Activated CD8-positive, alpha-beta T cell treated with anti-CD3 and anti-CD28 coated beads for 36 hours (primary cell): ENCODE measurements around the gene HIBADH. TPM values are rescaled to one million over a fixed set of nuclear protein-coding genes. Genes with fewer than 3 reads are reported as not detected.
"Not testable (repeated sequence)": the region's sequence is repeated elsewhere in the genome, so short reads cannot be mapped to it uniquely, and the experiment has no call there.

ENCODE experiments used
- ATAC-seq: fragments of 200-7000 bp; cut with Tn5 transposase; one replicate; pipeline ENCODE4 v1.10.0; 2021; ENCODE audit warnings: mild to moderate bottlenecking, moderate library complexity
- CTCF ChIA-PET: fragments of 350-600 bp; sonication (Branson Sonifier 250); formaldehyde crosslinking; loops from one replicate; lab custom pipeline; 2021; ENCODE audit warnings: antibody characterized with exemption; lab: Charles Lee
- POLR2A ChIA-PET: fragments of 350-600 bp; sonication (Branson Sonifier 250); formaldehyde crosslinking; loops from one replicate; lab custom pipeline; 2021; ENCODE audit warnings: antibody characterized with exemption; lab: Charles Lee
- DNase-seq: peaks from one replicate; pipeline ENCODE4 v3.0.0-alpha.2; 2020
- H3K27ac Mint-ChIP-seq: one replicate; pipeline ENCODE4 v1.8.0; 2021; ENCODE audit warnings: mild to moderate bottlenecking, mixed read lengths
- H3K27me3 Mint-ChIP-seq: one replicate; pipeline ENCODE4 v1.8.0; 2021; ENCODE audit warnings: mixed read lengths
- H3K36me3 Mint-ChIP-seq: one replicate; pipeline ENCODE4 v1.8.0; 2021; ENCODE audit warnings: low read depth, mixed read lengths
- H3K4me1 Mint-ChIP-seq: one replicate; pipeline ENCODE4 v1.8.0; 2021; ENCODE audit warnings: low read depth, mixed read lengths
- H3K4me3 Mint-ChIP-seq: one replicate; pipeline ENCODE4 v1.8.0; 2021; ENCODE audit warnings: mild to moderate bottlenecking, moderate library complexity, mixed read lengths
- H3K9me3 Mint-ChIP-seq: one replicate; pipeline ENCODE4 v1.8.0; 2021; ENCODE audit warnings: mixed read lengths
- intact Hi-C: fragments of 100-400 bp; cut with micrococcal nuclease; formaldehyde crosslinking; loops from one replicate; pipeline ENCODE4 v1.10.0; 2022
- total RNA-seq, 2 experiments: library from RNA; stranded (reverse); gene quantifications; one replicate each; pipeline ENCODE4 v1.2.3, GENCODE V29; 2021
- TF ChIP-seq, protein P1 (sequence below): fragments of 200-600 bp; IDR thresholded peaks from one replicate; pipeline ENCODE4 v1.8.0; 2022; ENCODE audit warnings: antibody characterized with exemption, mild to moderate bottlenecking

The HIBADH gene
- total RNA-seq, 2 experiments from 2014 or later = 20.7 to 20.9 TPM

DNA sequence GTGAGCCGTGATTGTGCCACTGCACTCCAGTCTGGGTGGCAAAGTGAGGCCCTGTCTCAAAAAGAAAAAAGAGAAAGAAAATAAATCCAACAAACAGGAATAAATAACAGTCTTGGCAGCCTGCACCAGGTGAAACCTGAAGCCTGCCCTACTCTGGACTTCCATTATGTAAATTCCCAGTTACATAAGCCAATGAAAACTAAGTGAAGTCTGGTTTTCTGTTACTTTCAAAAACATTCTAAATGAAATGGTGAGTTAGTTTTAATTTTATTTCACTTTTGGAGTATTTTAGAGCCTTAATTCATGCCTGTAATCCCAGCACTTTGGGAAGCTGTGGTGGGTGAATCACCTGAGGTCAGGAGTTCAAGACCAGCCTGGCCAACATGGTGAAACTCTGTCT, 22.5 kb upstream of the HIBADH start:
- Mint-ChIP-seq H3K4me1 (no peaks in the 10 kb centered on the region), H3K36me3 (no peaks in the 10 kb centered on the region)

GRCh38 chr7:27684491-27684890, 21.8 kb upstream of the HIBADH start:
- H3K9me3 Mint-ChIP-seq = no peaks in the 10 kb centered on the region
- TF ChIP-seq, protein P1, sequence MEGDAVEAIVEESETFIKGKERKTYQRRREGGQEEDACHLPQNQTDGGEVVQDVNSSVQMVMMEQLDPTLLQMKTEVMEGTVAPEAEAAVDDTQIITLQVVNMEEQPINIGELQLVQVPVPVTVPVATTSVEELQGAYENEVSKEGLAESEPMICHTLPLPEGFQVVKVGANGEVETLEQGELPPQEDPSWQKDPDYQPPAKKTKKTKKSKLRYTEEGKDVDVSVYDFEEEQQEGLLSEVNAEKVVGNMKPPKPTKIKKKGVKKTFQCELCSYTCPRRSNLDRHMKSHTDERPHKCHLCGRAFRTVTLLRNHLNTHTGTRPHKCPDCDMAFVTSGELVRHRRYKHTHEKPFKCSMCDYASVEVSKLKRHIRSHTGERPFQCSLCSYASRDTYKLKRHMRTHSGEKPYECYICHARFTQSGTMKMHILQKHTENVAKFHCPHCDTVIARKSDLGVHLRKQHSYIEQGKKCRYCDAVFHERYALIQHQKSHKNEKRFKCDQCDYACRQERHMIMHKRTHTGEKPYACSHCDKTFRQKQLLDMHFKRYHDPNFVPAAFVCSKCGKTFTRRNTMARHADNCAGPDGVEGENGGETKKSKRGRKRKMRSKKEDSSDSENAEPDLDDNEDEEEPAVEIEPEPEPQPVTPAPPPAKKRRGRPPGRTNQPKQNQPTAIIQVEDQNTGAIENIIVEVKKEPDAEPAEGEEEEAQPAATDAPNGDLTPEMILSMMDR = no peak
- CTCF ChIA-PET = interaction anchor here (1.4 kb wide), 2 partner anchors 61 to 90 kb away, joined by 3 to 4 read pairs; no protein-coding TSS in a partner anchor
- POLR2A ChIA-PET = no interaction called here
- no peaks in the 10 kb centered on the region for H3K36me3 Mint-ChIP-seq
- no peak overlapping the region for H3K4me3 Mint-ChIP-seq
- H3K27me3 Mint-ChIP-seq = peaks cover 1% of the 10 kb centered on the region
- intact Hi-C loops = no loop called here
- H3K27ac Mint-ChIP-seq = no peak overlapping the region
- no peaks in the 10 kb centered on the region for H3K4me1 Mint-ChIP-seq
- ATAC-seq (no peak), DNase-seq (no peak)

More for the DNA sequence above, 22.5 kb upstream of the HIBADH start:
- ChIA-PET CTCF (no interaction called here), POLR2A (no interaction called here)
- ATAC-seq (no peak), DNase-seq (no peak)
- no peaks in the 10 kb centered on the region for H3K9me3 Mint-ChIP-seq
- H3K27ac Mint-ChIP-seq = no peak overlapping the region
- intact Hi-C loops = no loop called here
- H3K4me3 Mint-ChIP-seq = no peak overlapping the region
- TF ChIP-seq, protein P1 = no peak
- H3K27me3 Mint-ChIP-seq = peaks cover 1% of the 10 kb centered on the region

GRCh38 chr7:27680610-27681009, 17.9 kb upstream of the HIBADH start:
- Mint-ChIP-seq H3K27ac (no peak overlapping the region), H3K4me3 (no peak overlapping the region), H3K27me3 (no peaks in the 10 kb centered on the region), H3K4me1 (peaks cover 6% of the 10 kb centered on the region), H3K36me3 (no peaks in the 10 kb centered on the region), H3K9me3 (no peaks in the 10 kb centered on the region)
- ChIA-PET POLR2A (no interaction called here), CTCF (no interaction called here)
- intact Hi-C loops = no loop called here
- TF ChIP-seq, protein P1 = no peak
- ATAC-seq (no peak), DNase-seq (no peak)

DNA sequence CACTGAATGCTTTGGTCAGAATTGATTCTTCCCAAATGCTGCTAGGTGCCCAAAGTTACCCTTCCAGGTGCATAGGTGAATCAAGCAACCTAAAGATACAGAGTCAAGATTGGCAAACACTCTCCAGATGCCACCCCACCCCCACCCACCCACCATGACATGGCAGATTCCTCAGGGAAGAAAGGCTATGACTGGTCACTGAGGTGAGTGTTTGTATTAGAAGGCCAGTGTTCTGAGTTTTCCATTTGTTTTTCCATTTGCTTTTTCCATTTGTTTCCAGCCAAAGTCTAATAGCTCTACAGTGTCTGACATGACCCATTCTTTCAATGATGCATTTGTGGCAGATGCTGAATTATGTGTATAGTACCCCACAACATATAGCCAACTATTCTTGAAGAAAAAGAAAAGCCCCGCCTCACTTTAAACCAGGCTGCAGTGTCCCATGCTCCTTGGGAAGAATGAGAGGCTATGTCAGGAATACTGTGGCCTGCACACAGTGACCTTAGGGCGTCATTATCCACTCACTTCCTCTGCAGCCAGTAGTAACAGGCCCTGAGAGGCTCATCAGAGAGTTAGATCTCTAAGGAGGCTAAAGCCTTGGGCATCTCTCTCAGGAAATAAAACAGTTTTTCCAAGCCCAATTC, 16.1 kb upstream of the HIBADH start:
- H3K36me3 Mint-ChIP-seq = no peaks in the 10 kb centered on the region
- intact Hi-C loops = no loop called here
- H3K27ac Mint-ChIP-seq = no peak overlapping the region
- H3K4me3 Mint-ChIP-seq = no peak overlapping the region
- peaks cover 6% of the 10 kb centered on the region for H3K4me1 Mint-ChIP-seq
- H3K27me3 Mint-ChIP-seq = no peaks in the 10 kb centered on the region
- ATAC-seq = no peak
- CTCF ChIA-PET = no interaction called here
- no peaks in the 10 kb centered on the region for H3K9me3 Mint-ChIP-seq
- TF ChIP-seq, protein P1 = no peak
- POLR2A ChIA-PET = no interaction called here
- no peak for DNase-seq

GRCh38 chr7:27677912-27678612, 15.4 kb upstream of the HIBADH start:
- CTCF ChIA-PET = no interaction called here
- no peak for ATAC-seq

DNA sequence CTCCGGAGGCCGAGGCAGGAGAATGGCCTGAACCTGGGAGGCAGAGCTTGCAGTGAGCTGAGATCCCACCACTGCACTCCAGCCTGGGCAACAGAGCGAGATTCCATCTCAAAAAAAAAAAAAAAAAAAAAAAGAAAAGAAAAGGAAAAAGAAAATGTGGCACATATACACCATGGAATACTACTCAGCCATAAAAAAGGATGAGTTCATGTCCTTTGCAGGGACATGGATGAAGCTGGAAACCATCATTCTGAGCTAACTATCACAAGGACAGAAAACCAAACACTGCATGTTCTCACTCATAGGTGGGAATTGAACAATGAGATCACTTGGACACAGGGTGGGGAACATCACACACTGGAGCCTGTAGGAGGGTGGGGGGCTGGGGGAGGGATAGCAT, 11.4 kb upstream of the HIBADH start:
- POLR2A ChIA-PET, CTCF ChIA-PET, H3K27me3 Mint-ChIP-seq, H3K27ac Mint-ChIP-seq, DNase-seq, H3K4me3 Mint-ChIP-seq, ATAC-seq, H3K9me3 Mint-ChIP-seq, H3K4me1 Mint-ChIP-seq, H3K36me3 Mint-ChIP-seq, intact Hi-C loops: not testable (repeated sequence)

More at GRCh38 chr7:27677912-27678612, 15.4 kb upstream of the HIBADH start:
- intact Hi-C loops = no loop called here
- H3K27me3 Mint-ChIP-seq = no peaks in the 10 kb centered on the region
- TF ChIP-seq, protein P1 = no peak
- no peaks in the 10 kb centered on the region for H3K36me3 Mint-ChIP-seq
- H3K4me3 Mint-ChIP-seq = no peak overlapping the region
- POLR2A ChIA-PET = no interaction called here
- no peaks in the 10 kb centered on the region for H3K9me3 Mint-ChIP-seq
- H3K27ac Mint-ChIP-seq = no peak overlapping the region
- H3K4me1 Mint-ChIP-seq = peaks cover 6% of the 10 kb centered on the region
- no peak for DNase-seq
